NCI-H2196 (cell line): Measurements from ENCODE around the gene PDLIM5.
A peak's percentile ranks its signal among the peaks of the same experiment; 100 is the strongest.
"Not testable (repeated sequence)": the region's sequence is repeated elsewhere in the genome, so short reads cannot be mapped to it uniquely, and the experiment has no call there.

Source experiments
- DNase-seq: peaks from one replicate; lab custom pipeline; 2025; ENCODE audit not compliant: unreplicated experiment; lab: John Stamatoyannopoulos, UW

Gene PDLIM5, protein sequence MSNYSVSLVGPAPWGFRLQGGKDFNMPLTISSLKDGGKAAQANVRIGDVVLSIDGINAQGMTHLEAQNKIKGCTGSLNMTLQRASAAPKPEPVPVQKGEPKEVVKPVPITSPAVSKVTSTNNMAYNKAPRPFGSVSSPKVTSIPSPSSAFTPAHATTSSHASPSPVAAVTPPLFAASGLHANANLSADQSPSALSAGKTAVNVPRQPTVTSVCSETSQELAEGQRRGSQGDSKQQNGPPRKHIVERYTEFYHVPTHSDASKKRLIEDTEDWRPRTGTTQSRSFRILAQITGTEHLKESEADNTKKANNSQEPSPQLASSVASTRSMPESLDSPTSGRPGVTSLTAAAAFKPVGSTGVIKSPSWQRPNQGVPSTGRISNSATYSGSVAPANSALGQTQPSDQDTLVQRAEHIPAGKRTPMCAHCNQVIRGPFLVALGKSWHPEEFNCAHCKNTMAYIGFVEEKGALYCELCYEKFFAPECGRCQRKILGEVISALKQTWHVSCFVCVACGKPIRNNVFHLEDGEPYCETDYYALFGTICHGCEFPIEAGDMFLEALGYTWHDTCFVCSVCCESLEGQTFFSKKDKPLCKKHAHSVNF

DNA sequence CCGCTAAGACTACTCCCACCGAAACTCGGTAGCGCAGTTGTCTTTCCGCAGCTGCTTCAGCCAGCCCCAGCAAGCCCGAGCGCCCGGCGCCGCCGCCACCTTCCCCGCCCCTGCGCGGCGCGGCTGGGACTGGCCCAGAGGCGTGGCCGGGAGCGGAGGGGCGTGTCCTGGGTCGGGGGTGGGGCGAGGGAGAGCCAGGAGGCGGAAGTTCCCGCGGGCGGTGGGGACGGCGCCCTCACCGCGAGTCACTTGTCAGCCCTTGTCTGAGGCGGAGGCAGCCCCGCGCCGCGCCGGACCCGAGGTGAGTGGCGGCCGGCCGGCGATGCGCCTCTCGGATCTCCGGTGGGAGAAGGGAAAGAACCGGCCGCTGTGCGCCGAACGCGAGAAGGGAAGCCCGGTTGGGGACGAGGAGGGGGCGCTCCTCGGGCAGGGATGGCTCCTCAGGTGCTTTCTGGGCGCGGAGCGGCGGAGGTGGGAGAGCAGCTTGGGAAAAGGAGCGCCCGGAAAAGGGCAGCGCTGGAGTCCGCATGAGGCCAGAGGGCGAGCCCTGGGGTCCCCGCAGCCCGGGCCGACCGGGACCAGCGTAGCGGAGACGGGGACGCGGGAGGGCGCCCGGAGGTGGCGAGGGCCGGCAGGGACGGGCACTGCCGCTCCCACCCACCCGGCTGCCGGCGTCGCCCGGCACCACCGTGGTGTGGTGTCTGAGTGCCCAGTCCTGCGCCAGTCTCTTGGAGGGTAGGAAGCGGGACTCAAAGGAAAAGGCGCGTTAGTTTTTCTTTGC, at the start of gene PDLIM5:
Gene PDLIM5, plus strand, starts transcription at position 248 of the 781 bp plus-strand sequence. CDS start 3,347 bp downstream, outside the sequence.
- peak; percentile 69 for DNase-seq

DNA sequence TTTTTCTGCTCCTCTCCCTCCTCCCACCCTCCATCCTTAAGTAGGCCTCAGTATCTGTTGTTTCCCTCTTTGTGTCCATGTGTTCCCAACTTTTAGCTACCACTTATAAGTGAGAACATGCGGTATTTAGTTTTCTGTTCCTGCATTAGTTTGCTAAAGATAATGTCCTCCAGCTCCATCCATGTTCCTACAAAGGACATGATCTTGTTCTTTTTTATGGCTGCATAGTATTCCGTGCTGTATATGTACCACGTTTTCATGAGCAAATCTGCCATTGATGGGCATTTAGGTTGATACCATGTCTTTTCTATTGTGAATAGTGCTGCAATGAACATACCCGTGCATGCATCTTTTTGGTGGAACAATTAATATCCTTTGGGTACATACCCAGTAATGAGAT, 49.3 kb upstream of the PDLIM5 start:
- DNase-seq = not testable (repeated sequence)

DNA sequence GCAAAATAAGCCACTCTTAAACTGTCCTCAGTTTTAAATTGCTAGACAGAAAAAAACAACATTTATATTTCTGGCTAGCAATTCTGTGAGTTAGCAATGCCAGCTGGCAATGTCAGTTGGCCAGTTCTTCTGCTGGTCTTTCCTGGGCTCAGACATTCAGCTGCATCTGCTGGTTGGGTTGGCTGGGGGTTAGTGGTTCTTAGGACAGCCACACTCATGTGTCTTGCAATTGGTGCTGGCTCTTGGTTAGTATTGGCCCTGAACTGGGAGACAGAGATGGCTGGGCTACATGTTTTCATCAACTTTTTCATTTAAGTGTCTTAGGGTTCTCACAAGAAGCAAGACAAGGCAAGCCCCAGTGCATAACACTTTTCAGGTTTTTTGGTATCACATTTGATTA, 48.0 kb upstream of the PDLIM5 start:
- DNase-seq = no peak

DNA sequence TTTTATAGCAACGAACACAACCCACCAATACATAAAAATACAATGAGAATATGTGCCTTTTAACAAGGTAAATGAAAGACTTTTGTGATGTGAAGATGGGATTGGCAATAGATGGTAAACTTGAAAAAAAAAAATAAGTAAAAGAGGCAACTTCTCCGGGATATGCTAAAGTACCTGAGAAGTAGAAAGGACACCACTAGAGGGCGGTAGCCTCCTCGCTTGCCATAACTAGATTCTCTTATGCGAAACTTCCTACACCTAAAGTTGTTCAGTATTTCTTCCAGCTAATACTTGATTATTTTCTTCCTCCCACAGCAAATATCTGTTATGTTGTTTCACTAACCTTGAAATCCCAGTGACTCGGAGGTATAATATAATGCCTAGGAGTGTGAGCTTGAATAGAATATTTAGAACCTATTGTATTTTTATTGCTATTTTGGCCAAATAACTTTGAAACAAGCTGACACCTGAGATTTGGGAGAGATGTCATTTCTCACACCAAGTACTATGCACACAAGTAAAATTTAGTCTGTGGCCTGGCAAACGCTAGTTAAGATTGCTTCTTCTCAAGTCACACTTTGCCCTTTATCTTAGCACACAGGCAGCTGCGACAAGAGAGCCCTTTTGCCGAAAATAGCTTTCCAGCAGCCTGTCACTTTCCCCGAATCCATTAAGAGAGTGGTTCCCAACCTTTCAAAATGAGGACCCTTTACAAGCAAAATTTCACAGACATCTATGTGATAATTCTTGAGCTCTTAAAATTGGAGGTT, 44.9 kb upstream of the PDLIM5 start:
- peak; percentile 41 for DNase-seq

GRCh38 chr4:94407846-94408245, 43.9 kb upstream of the PDLIM5 start:
- no peak for DNase-seq

GRCh38 chr4:94408549-94409374, 43.0 kb upstream of the PDLIM5 start:
- DNase-seq = no peak

GRCh38 chr4:94409375-94409679, 42.4 kb upstream of the PDLIM5 start:
- DNase-seq = no peak

- DNase-seq = no peak
Measured at GRCh38 chr4:94409962-94410361, 41.8 kb upstream of the PDLIM5 start.

DNA sequence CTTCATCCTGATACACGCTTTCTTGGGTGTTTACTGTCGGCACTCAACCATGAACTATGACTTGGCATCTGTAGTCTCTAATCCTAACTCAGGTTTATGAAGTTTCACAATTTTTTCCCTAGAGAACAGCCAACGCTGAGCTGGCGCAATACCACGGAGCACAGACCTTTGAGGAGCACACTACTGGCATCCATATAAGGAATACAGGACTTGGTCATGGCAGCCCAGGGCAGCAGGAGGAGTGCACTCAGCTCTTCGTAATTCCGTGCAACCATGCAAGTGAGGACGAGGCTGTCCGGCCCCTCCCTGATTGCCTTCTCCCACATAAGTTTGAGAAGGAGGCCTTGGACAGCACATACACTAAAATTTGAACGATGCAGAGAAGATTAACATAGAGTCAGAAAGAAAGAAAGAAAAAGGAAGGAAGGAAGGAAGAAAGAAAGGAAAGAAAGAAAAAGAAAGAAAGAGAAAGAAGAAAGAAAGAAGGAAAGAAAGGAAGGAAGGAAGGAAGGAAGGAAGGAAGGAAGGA, 41.0 kb upstream of the PDLIM5 start:
- no peak for DNase-seq

- no peak for DNase-seq
Measured at GRCh38 chr4:94411296-94411695, 40.4 kb upstream of the PDLIM5 start.

DNA sequence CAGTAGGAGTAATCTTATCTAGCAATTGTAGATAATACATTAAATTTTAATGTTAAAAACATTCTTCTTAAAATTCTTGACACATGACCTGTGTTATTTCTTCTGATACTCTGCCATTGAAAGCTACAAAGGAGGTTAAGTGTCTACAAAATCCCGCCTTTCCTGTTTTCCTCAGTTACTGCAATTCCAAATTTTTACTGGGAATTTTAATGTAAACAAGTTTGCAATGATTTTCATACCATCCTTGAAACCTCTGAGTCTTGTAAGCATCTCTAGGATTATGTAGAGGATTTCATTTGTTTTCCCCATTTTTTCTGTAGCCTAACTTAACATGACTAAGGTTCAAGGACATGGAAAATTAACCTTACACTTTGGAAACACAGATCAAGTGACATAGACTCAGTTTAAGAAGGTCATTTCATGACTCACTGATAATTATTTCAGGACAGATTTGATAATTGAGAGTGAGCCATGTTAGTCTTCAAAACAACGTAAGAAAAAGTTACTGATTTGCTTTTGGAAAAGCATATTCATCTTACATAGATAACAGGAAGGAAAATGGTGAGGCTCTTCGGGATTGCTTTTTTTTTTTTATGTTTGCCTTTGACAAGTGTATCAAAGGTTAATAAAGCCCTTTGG, 39.6 kb upstream of the PDLIM5 start:
- DNase-seq = no peak

DNA sequence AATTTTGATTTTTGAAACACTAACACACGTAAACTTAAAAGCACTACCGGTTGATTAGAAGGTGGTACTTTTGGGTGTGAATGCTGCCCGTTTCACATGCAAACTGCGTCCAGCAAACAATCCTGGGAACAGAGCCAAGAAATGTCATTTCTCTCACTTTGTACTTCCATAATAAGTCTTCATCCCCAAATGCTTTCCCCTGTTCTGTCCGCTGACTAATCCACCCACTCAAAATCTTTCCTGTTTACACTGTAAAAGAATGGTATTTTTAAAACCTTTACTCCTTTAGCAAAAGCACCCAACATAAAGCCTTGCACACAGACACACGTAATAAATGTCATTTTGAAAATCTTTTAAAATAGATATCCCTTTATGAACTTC, 39.1 kb upstream of the PDLIM5 start:
- no peak for DNase-seq

DNA sequence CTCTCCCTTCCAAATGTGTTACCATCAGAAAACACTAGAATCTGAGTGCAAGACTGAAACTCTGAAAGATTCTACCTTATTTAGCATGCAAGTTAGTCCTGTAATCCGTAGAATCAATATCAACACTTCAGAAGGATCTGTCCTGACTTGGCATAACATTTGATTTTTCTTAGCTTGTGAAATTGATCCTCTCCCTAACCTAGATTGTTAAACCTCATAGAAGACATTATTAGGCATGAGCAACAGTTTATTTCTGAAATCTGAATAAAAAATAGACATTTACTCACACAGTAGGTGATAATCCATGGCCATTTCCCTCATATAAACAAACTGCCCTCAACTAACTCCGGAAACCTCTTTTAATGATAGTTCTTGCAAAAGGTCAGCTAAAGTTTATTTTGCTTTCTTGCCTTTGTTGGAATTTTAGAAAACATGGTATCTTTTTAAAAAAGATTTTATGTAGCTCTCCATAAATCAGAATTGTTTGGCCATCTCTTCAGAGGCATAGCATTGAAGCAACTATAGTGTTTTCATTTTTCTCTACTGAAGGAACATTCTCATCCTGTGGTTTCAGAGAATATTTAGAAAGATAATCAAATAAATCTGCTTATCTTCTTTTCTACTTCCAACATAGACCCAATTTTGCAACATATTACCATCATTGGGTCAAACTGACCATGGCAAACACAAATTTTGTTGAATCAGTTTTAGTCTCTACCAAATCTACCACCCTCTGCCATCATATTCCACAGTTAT, 38.5 kb upstream of the PDLIM5 start:
- DNase-seq = no peak

- DNase-seq = no peak
Measured at GRCh38 chr4:94414907-94415306, 36.8 kb upstream of the PDLIM5 start.

- DNase-seq = no peak
Measured at GRCh38 chr4:94415448-94415847, 36.3 kb upstream of the PDLIM5 start.

- no peak for DNase-seq
Measured at GRCh38 chr4:94416335-94416734, 35.4 kb upstream of the PDLIM5 start.

DNA sequence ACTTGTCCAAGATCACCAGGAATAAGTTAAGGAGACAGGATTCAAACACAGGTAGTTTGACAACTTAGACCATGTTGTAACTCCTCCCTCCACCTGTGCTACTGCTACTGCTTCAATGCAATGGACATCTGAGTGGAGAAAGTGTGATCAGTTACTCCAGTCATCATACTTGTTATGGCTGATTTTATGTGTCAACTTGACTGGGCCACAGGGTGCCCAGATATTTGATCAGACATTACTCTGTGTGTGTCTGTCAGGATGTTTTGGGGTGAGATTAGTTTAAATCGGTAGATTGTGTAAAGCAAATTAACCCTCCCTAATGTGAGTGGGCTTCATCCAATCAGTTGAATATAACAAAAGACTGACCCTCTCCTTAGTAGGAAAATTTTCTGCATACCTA, 34.8 kb upstream of the PDLIM5 start:
- DNase-seq = no peak

DNA sequence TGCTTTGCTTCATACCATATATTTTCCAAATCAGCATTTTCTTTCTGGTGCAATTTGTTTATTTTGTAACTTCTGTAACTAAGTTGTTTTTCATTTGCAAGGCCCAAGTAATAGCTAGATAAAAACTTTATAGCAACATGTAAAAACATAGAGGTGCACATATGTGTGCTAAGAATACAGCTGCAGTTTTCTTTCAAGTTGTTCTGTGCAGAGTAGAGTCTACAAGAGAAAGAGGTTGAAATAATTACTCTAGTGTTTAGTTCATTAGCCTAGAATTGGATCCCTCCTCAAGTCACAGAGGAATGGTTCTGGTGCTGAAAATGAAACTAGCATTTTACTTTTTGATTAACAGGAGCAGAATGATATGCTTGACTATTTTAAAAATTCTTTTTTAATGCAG, 32.2 kb upstream of the PDLIM5 start:
- DNase-seq = no peak

GRCh38 chr4:94419956-94420355, 31.8 kb upstream of the PDLIM5 start:
- no peak for DNase-seq
